Mesodermal cell (in vitro differentiated cells): Measurements from ENCODE around the gene PCMTD2.
"Not testable (repeated sequence)": the region's sequence is repeated elsewhere in the genome, so short reads cannot be mapped to it uniquely, and the experiment has no call there.

Experiments used
- H3K27ac ChIP-seq: 2 replicates; pipeline ENCODE4 v1.7.0; 2013; ENCODE audit warnings: mild to moderate bottlenecking, low read depth, low read length, moderate library complexity; ENCODE audit not compliant: severe bottlenecking
- H3K36me3 ChIP-seq: 2 replicates; pipeline ENCODE4 v1.7.1; 2013; ENCODE audit warnings: mild to moderate bottlenecking, low read length, moderate library complexity; ENCODE audit not compliant: control insufficient read depth, insufficient read depth
- H3K4me1 ChIP-seq: one replicate; pipeline ENCODE4 v1.7.1; 2013; ENCODE audit warnings: mild to moderate bottlenecking, low read length; ENCODE audit not compliant: insufficient read depth, control insufficient read depth, poor library complexity, severe bottlenecking
- H3K4me3 ChIP-seq: 2 replicates; pipeline ENCODE4 v1.7.0; 2013; ENCODE audit warnings: low read length, control low read depth, mild to moderate bottlenecking; ENCODE audit not compliant: insufficient read depth, poor library complexity, severe bottlenecking; ENCODE audit errors: extremely low read depth
- H3K9me3 ChIP-seq: 2 replicates; pipeline ENCODE4 v1.7.1; 2013; ENCODE audit warnings: mild to moderate bottlenecking, low read length, moderate library complexity; ENCODE audit not compliant: control insufficient read depth
- WGBS, 2 experiments: methylation state at CpG; one replicate each; pipeline ENCODE4 v1.1.5; 2013; ENCODE audit warnings: missing lambda C conversion rate in 2 of 2; ENCODE audit not compliant: insufficient coverage in 2 of 2; 5-methylcytosine and 5-hydroxymethylcytosine counted together

The PCMTD2 gene

GRCh38 chr20:64231621-64232550 is 23.7 kb upstream of the PCMTD2 start:
- Histone ChIP-seq H3K9me3 (peaks cover 4% of the 10 kb centered on the region), H3K36me3 (no peaks in the 10 kb centered on the region), H3K27ac (no peak overlapping the region), H3K4me1 (no peaks in the 10 kb centered on the region), H3K4me3 (no peak overlapping the region)
- WGBS, 2 experiments, result 94% methylated on average over 21 to 23 of the region's 27 CpGs

GRCh38 chr20:64232794-64233193 is 22.8 kb upstream of the PCMTD2 start:
- no peaks in the 10 kb centered on the region for H3K36me3 ChIP-seq
- peaks cover 4% of the 10 kb centered on the region for H3K9me3 ChIP-seq
- H3K4me3 ChIP-seq, result no peak overlapping the region
- no peaks in the 10 kb centered on the region for H3K4me1 ChIP-seq
- 75 to 93% methylated on average over 2 to 3 of the region's 3 CpGs for WGBS, 2 experiments
- H3K27ac ChIP-seq, result no peak overlapping the region

GRCh38 chr20:64233725-64234124 is 21.8 kb upstream of the PCMTD2 start:
- H3K9me3 ChIP-seq, result peaks cover 4% of the 10 kb centered on the region
- 93 to 96% methylated on average over 3 to 5 of the region's 5 CpGs for WGBS, 2 experiments
- no peak overlapping the region for H3K4me3 ChIP-seq
- H3K4me1 ChIP-seq, result no peaks in the 10 kb centered on the region
- H3K36me3 ChIP-seq, result no peaks in the 10 kb centered on the region
- H3K27ac ChIP-seq, result no peak overlapping the region

GRCh38 chr20:64234291-64234791 is 21.2 kb upstream of the PCMTD2 start:
- Histone ChIP-seq H3K36me3 (no peaks in the 10 kb centered on the region), H3K4me1 (no peaks in the 10 kb centered on the region), H3K27ac (no peak overlapping the region), H3K9me3 (peaks cover 4% of the 10 kb centered on the region), H3K4me3 (no peak overlapping the region)
- WGBS, 2 experiments, result 92 to 96% methylated on average over 6 of the region's 11 CpGs

GRCh38 chr20:64234921-64235565 is 20.5 kb upstream of the PCMTD2 start:
- H3K36me3 ChIP-seq, H3K9me3 ChIP-seq, H3K27ac ChIP-seq, H3K4me1 ChIP-seq, H3K4me3 ChIP-seq: not testable (repeated sequence)
- WGBS, 2 experiments, result 91 to 98% methylated on average over 8 to 9 of the region's 17 CpGs

- no peak overlapping the region for H3K27ac ChIP-seq
- no peaks in the 10 kb centered on the region for H3K36me3 ChIP-seq
- H3K4me3 ChIP-seq, result no peak overlapping the region
- H3K9me3 ChIP-seq, result peaks cover 8% of the 10 kb centered on the region
- WGBS, 2 experiments, result 94 to 97% methylated on average over 18 to 19 of the region's 27 CpGs
- H3K4me1 ChIP-seq, result no peaks in the 10 kb centered on the region
Measured at GRCh38 chr20:64236137-64237088, 19.1 kb upstream of the PCMTD2 start.

GRCh38 chr20:64237316-64237715 is 18.2 kb upstream of the PCMTD2 start:
- 90 to 96% methylated on average over 10 to 13 of the region's 17 CpGs for WGBS, 2 experiments
- no peak overlapping the region for H3K4me3 ChIP-seq

GRCh38 chr20:64238115-64238825 is 17.3 kb upstream of the PCMTD2 start:
- H3K4me3 ChIP-seq, result no peak overlapping the region
- no peaks in the 10 kb centered on the region for H3K36me3 ChIP-seq
- peaks cover 8% of the 10 kb centered on the region for H3K9me3 ChIP-seq
- H3K4me1 ChIP-seq, result no peaks in the 10 kb centered on the region
- 88 to 96% methylated on average over 7 of the region's 11 CpGs for WGBS, 2 experiments
- no peak overlapping the region for H3K27ac ChIP-seq

More at GRCh38 chr20:64237316-64237715, 18.2 kb upstream of the PCMTD2 start:
- Histone ChIP-seq H3K9me3 (peaks cover 8% of the 10 kb centered on the region), H3K4me1 (no peaks in the 10 kb centered on the region), H3K36me3 (no peaks in the 10 kb centered on the region), H3K27ac (no peak overlapping the region)

GRCh38 chr20:64238851-64239387 is 16.6 kb upstream of the PCMTD2 start:
- Histone ChIP-seq H3K4me1 (no peaks in the 10 kb centered on the region), H3K9me3 (peaks cover 4% of the 10 kb centered on the region), H3K36me3 (no peaks in the 10 kb centered on the region), H3K4me3 (no peak overlapping the region), H3K27ac (no peak overlapping the region)
- 80 to 81% methylated on average over 5 to 7 of the region's 7 CpGs for WGBS, 2 experiments
